HepG2 (cell line): Measurements from ENCODE around the gene CABLES2.

Experiments used
- CTCF ChIP-seq: sonication (generic); formaldehyde crosslinking; IDR thresholded peaks from 2 replicates; pipeline ENCODE4 v1.5.0; 2020; ENCODE audit warnings: mild to moderate bottlenecking, missing genetic modification reagents, moderate library complexity
- JUN ChIP-seq: sonication (generic); formaldehyde crosslinking; IDR thresholded peaks from 2 replicates; pipeline ENCODE4 v1.4.0; 2020; ENCODE audit warnings: mild to moderate bottlenecking, missing genetic modification reagents
- PHF21A ChIP-seq: sonication (generic); formaldehyde crosslinking; IDR thresholded peaks from 2 replicates; pipeline ENCODE4 v1.5.0; 2020; ENCODE audit warnings: mild to moderate bottlenecking, missing genetic modification reagents
- POLR2AphosphoS5 ChIP-seq: IDR thresholded peaks from 2 replicates; pipeline ENCODE4 v1.6.1; 2012; ENCODE audit warnings: low read depth, low read length
- SMC3 ChIP-seq: IDR thresholded peaks from 2 replicates; pipeline ENCODE4 v1.6.1; 2011; ENCODE audit warnings: low read length, improper control_type of control experiment
- TRIM24 ChIP-seq: sonication (generic); formaldehyde crosslinking; IDR thresholded peaks from 2 replicates; pipeline ENCODE4 v1.8.0; 2022; ENCODE audit warnings: mild to moderate bottlenecking, missing genetic modification reagents
- ZNF605 ChIP-seq: sonication (generic); formaldehyde crosslinking; IDR thresholded peaks from 2 replicates; pipeline ENCODE4 v1.8.0; 2022; ENCODE audit warnings: mild to moderate bottlenecking, missing genetic modification reagents
- ZNF609 ChIP-seq: sonication (generic); formaldehyde crosslinking; IDR thresholded peaks from 2 replicates; pipeline ENCODE4 v1.4.0; 2020; ENCODE audit warnings: mild to moderate bottlenecking, missing genetic modification reagents, borderline replicate concordance
- ZSCAN12 ChIP-seq: sonication (generic); formaldehyde crosslinking; IDR thresholded peaks from 2 replicates; pipeline ENCODE4 v1.9.0; 2021; ENCODE audit warnings: mild to moderate bottlenecking, missing genetic modification reagents
- TF ChIP-seq, protein P1 (sequence below): IDR thresholded peaks from 2 replicates; pipeline ENCODE4 v1.6.1; 2016; ENCODE audit warnings: missing compliant biosample characterization, missing genetic modification reagents, borderline replicate concordance

DNA sequence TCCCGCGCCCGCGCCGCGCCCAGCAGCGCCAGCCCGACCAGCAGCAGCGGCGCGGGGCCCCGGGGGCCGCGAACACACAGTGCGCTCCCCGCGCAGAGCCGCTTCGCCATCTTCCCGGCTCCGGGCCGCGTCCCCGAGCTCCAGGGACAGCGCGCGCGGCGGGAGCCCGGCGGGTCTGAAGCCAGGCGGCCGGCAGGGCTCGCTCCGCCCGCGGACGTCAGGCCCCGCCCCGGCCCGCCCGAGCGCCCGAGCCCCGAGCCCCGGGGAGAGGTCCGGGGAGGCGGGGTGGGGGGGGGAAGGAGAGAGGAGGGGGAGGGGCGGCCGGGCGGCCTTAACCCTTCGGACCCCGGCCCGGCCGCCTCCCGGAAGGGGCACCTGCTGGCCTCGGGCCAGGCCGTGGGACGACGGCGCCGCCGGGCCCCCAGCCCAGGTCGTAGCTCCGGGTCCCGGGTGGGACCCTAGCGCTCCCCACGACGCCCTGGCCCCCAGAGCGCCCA is 39.9 kb downstream of the CABLES2 start, which contains the start of gene LAMA5:
- TF ChIP-seq ZNF609 (CRISPR knock-in tag) (no peak), ZNF605 (CRISPR knock-in tag) (no peak), POLR2AphosphoS5 (peak; percentile 54; the same call in 1 of the 2 replicates), CTCF (CRISPR knock-in tag) (no peak), SMC3 (no peak), TRIM24 (CRISPR knock-in tag) (no peak), JUN (CRISPR knock-in tag) (no peak), ZSCAN12 (CRISPR knock-in tag) (no peak), PHF21A (no peak)
- TF ChIP-seq, protein P1, sequence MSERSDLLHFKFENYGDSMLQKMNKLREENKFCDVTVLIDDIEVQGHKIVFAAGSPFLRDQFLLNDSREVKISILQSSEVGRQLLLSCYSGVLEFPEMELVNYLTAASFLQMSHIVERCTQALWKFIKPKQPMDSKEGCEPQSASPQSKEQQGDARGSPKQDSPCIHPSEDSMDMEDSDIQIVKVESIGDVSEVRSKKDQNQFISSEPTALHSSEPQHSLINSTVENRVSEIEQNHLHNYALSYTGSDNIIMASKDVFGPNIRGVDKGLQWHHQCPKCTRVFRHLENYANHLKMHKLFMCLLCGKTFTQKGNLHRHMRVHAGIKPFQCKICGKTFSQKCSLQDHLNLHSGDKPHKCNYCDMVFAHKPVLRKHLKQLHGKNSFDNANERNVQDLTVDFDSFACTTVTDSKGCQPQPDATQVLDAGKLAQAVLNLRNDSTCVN (CRISPR knock-in tag) = no peak
